Central memory CD4-positive, alpha-beta T cell (primary cell): Measurements from ENCODE around the gene KCNB1.
"Not testable (repeated sequence)": the region's sequence is repeated elsewhere in the genome, so short reads cannot be mapped to it uniquely, and the experiment has no call there.

Experiments
- DNase-seq: peaks from one replicate; pipeline ENCODE4 v3.0.0; 2022

Gene KCNB1

GRCh38 chr20:49431329-49431728, 51.1 kb downstream of the KCNB1 start:
- DNase-seq = no peak

GRCh38 chr20:49430320-49430719, 52.1 kb downstream of the KCNB1 start:
- DNase-seq = no peak

DNA sequence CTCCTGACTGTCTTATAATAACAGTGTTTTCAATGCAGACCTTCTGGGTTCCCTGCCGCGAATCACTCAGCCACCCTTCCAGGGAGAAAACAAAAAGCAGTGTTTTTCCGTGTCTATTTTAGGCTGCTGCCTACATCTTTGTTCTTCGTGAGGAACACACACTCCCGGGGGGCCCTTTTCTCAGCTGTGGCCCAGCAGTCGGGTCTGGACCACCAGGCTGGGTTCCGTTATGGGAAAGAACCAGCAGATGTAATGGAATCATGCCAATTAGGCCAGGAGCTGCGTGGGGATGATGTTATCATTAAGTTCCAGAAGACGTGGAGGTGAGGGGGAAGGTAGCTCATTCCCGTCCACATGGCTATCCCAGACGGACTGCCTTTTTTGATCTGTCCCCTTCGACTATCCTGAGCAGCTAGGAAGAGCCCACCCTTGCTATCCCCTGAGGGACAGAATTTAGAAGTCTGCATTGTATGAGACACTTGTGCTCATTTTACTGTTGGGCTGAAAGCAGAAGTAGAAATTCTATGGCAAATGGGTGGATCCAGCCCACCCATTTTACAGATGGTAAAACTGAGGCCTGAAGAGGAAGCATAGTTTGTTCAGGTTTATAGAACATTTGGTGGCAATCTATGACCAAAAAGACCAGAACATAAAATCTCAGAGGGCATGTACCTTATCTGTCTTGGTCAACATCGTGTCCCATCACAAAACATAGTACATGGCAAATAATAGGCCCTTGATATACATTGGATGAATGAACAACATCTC, 54.5 kb downstream of the KCNB1 start:
- no peak for DNase-seq

- DNase-seq = no peak
Observed at GRCh38 chr20:49426873-49427272, 55.6 kb downstream of the KCNB1 start.

- DNase-seq = no peak
Observed at GRCh38 chr20:49426395-49426794, 56.1 kb downstream of the KCNB1 start.

DNA sequence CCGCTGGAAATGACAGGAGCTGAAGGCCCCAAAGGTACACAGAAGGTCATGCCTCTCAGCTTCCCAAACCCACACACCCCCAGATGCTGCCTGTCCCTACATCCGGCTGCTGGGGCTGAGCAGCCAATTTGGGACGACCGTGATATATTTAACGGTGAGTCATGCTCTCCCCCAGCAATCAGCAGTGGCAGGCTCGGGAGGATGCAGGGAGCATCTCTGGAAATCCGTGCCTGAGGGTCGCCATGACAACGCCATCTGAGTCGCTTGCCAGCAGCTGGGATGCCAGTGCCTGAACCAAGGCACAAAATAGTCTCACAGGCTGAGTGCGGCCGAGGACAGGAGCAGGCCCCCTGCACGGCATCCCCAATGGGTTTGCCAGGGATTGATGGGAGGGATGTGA, 57.9 kb downstream of the KCNB1 start:
- no peak for DNase-seq

DNA sequence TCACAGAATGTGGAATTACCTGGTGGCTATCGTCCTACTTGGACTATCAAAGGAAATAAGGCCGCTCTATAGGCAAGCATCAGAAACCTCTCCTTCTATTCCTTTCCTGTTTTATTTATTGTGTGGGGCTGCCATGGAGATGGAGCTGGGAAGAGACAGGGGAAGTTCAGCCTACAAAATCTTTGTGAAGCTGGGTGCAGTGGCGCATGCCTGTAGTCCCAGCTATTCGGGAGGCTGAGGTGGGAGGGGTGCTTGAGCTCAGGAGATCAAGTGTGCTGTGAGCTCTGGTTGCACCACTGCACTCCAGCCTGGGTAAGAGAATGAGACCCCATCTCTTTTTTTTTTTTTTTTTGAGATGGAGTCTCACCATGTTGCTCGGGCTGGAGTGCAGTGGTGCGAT, 60.3 kb downstream of the KCNB1 start:
- DNase-seq = no peak

GRCh38 chr20:49420811-49421295, 61.6 kb downstream of the KCNB1 start:
- no peak for DNase-seq

GRCh38 chr20:49420292-49420691, 62.2 kb downstream of the KCNB1 start:
- no peak for DNase-seq

DNA sequence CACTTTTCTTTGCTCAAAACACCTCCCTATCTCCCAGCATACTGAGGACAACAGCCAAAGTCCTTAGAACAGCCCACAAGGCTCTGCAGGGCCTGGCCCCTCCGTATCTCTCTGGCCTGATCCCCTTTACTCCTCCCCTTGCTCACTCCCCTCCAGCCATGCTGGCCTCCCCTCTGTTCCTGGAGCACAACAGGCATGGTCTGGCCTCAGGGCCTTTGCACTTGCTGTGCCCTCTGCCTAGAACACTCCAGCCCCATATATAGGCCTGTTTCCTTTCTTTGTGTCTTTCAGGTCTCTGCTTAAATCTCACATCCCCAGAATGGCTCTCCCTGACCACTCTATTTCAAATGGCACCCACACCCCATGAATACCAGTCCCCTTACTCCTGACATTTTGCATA, 62.7 kb downstream of the KCNB1 start:
- no peak for DNase-seq

DNA sequence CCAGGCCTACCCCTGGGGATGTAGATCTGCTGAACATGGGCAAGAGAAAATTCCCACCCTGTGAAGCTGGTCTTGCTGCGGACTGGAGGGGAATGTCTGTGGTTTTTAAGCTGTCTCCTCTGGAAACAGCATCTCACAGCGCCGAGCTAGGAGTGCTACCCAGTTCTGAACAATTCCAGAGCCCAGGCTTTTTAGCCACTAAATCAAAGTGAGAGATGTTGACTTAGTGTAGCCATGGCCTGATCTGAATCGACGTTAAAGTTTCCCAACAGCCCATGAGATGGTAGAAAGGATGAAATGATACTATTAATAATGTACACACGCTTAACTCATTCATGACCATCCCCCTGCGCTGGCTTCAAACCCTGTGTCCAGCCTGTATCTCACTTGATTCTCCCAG, 63.7 kb downstream of the KCNB1 start:
- no peak for DNase-seq

- DNase-seq = no peak
Observed at GRCh38 chr20:49417843-49418555, 64.5 kb downstream of the KCNB1 start.

GRCh38 chr20:49415668-49416044, 66.8 kb downstream of the KCNB1 start:
- DNase-seq = no peak

- no peak for DNase-seq
Observed at GRCh38 chr20:49415005-49415667, 67.3 kb downstream of the KCNB1 start.

DNA sequence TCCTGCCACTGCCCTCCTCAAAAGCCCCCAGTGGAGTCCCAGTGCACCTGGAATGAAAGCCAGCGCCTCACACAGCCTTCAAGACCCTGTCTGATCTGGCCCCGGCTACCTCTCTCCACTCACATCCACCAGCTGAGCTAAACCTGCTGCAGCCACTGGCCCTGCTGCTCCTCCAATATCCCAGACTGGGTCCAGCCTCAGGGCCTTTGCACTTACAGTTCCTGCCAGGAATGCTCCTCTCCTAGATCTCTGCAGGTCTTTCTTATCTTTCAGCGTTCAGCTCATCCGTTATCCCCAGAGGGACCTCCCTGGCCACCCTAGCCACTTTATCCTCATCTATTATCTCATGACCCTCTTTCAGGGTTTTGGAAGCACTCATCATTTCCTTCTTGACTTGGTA, 68.8 kb downstream of the KCNB1 start:
- no peak for DNase-seq

- no peak for DNase-seq
Observed at GRCh38 chr20:49412953-49413352, 69.5 kb downstream of the KCNB1 start.

- DNase-seq = no peak
Observed at GRCh38 chr20:49412254-49412653, 70.2 kb downstream of the KCNB1 start.

- DNase-seq = no peak
Observed at GRCh38 chr20:49411221-49411925, 71.1 kb downstream of the KCNB1 start.

- not testable (repeated sequence) for DNase-seq
Observed at GRCh38 chr20:49409975-49410621, 72.4 kb downstream of the KCNB1 start.

- DNase-seq = no peak
Observed at GRCh38 chr20:49409302-49409974, 73.0 kb downstream of the KCNB1 start.

- DNase-seq = no peak
Observed at GRCh38 chr20:49408509-49409104, 73.9 kb downstream of the KCNB1 start.

- DNase-seq = no peak
Observed at GRCh38 chr20:49406666-49407065, 75.8 kb downstream of the KCNB1 start.
